Fibroblast of mammary gland (primary cell): ENCODE measurements around the gene USP8.

ENCODE experiments used
- DNase-seq: peaks from one replicate; pipeline ENCODE4 v3.0.0-alpha.2; 2010; ENCODE audit warnings: low read depth
- H3K4me3 ChIP-seq: 2 replicates; pipeline ENCODE4 v1.5.1; 2011; ENCODE audit warnings: low read depth, mild to moderate bottlenecking, low read length, moderate library complexity; ENCODE audit not compliant: control insufficient read depth
- TF ChIP-seq, protein P1 (sequence below): conservative IDR thresholded peaks from 2 replicates; pipeline ENCODE4 v1.5.1; 2011; ENCODE audit warnings: low read depth, low read length, inconsistent platforms; ENCODE audit not compliant: control insufficient read depth, insufficient read depth

USP8 gene

GRCh38 chr15:50531163-50531562 is 107.0 kb downstream of the USP8 start:
- TF ChIP-seq, protein P1, sequence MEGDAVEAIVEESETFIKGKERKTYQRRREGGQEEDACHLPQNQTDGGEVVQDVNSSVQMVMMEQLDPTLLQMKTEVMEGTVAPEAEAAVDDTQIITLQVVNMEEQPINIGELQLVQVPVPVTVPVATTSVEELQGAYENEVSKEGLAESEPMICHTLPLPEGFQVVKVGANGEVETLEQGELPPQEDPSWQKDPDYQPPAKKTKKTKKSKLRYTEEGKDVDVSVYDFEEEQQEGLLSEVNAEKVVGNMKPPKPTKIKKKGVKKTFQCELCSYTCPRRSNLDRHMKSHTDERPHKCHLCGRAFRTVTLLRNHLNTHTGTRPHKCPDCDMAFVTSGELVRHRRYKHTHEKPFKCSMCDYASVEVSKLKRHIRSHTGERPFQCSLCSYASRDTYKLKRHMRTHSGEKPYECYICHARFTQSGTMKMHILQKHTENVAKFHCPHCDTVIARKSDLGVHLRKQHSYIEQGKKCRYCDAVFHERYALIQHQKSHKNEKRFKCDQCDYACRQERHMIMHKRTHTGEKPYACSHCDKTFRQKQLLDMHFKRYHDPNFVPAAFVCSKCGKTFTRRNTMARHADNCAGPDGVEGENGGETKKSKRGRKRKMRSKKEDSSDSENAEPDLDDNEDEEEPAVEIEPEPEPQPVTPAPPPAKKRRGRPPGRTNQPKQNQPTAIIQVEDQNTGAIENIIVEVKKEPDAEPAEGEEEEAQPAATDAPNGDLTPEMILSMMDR, result no peak
- H3K4me3 ChIP-seq, result no peak overlapping the region
- DNase-seq, result no peak

DNA sequence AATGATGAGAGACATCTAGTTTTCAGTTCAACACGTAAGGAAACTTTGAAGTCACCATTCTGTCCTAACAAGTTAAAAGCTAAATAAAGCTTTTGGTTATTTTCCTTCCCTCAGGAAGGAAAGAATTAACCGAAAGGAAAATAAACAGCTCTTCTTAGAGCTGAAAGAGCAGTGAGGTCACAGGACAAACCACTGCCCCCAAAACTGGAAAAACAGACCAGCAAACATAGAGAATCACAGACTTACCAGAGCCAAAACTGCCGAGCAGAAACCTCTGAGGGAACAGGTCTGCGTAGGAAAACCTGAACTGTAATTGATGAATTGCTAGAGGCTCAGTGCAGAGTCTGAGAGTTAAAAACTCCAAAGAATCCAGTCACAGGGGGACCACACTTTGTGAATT is 107.6 kb downstream of the USP8 start:
- H3K4me3 ChIP-seq, result no peak overlapping the region
- DNase-seq, result no peak
- TF ChIP-seq, protein P1, result no peak

DNA sequence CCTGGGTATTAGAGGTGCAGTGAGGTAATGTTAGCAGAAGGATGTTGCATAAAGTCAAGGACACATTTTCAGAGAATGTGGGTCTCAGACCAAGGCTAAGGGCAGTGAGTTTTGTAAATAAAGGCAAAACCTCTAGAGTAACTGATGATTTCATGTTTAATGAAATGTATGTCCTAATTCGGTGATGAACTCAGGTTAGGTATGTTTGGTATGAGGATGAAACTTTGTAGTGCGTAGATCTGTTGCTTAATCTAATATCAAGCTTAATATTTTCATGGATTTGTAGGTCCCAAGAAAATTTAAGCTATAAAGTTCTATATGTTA is 118.6 kb downstream of the USP8 start:
- no peak overlapping the region for H3K4me3 ChIP-seq
- peak; percentile 62 for DNase-seq
- TF ChIP-seq, protein P1, result no peak

GRCh38 chr15:50543556-50543955 is 119.4 kb downstream of the USP8 start:
- H3K4me3 ChIP-seq, result no peak overlapping the region
- TF ChIP-seq, protein P1, result no peak
- DNase-seq, result peak; percentile 31

GRCh38 chr15:50544368-50544767 is 120.2 kb downstream of the USP8 start:
- DNase-seq, result no peak
- TF ChIP-seq, protein P1, result no peak
- H3K4me3 ChIP-seq, result no peak overlapping the region

DNA sequence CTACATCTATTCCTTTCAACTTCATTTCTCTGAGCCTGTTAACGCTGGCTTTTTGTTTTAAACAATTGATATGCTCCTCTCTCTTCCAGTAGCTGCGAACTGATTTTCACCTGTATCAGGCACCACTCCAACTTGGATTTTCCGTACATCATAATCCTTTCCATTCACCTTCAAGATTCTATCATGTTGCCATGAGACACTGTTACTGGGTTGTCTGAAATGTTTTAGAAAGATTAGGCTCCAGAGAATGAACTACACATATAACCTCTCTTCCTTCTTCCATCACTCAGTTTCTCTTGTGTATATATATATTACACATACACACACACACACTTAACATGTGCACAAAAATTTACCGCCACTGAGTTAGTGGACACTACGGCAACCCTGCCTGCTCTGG is 122.4 kb downstream of the USP8 start, which contains the start of gene USP50:
USP50 (minus strand) TSS at position 101 of the 400 bp plus-strand sequence. CDS start 141 bp downstream, outside the sequence.
- TF ChIP-seq, protein P1, result no peak
- H3K4me3 ChIP-seq, result no peak within 1 kb of the TSS
- no peak for DNase-seq

GRCh38 chr15:50549326-50549725 is 125.1 kb downstream of the USP8 start:
- no peak overlapping the region for H3K4me3 ChIP-seq

More at GRCh38 chr15:50549326-50549725, 125.1 kb downstream of the USP8 start:
- DNase-seq, result no peak
- TF ChIP-seq, protein P1, result no peak
